HL-60/S4 treated with phorbol 12-myristate 13-acetate at 8.2 ng/mL for 4 days and 3 days (cell line): ENCODE measurements around the gene MGAT5B.

ENCODE experiments used
- in situ Hi-C: fragments of 300-500 bp; cut with MboI; formaldehyde crosslinking; loops from 2 replicates; pipeline ENCODE4 v1.15.0; 2022; ENCODE audit warnings: low sequenced_read_pairs

Gene MGAT5B

DNA sequence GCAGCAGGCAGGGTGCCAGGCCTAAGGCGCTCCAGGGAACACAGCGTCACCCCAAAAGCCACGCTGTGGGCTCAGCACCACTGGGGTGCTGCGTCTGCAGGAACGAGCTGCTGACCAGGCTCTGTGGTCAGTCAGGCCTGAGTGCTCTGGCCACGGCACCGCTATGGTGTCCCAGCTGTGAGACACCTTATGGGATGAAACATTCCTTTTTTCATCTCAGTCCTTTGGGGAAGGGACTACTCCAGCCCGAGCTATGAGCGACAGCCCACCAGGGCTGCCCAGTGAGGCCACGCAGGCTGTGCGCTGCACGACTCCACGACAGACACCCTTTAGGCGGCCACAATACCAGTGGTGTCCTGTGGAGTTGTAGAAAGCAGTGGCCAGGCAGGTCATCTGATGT is 11.1 kb downstream of the MGAT5B start:
- in situ Hi-C loops = no loop called here

DNA sequence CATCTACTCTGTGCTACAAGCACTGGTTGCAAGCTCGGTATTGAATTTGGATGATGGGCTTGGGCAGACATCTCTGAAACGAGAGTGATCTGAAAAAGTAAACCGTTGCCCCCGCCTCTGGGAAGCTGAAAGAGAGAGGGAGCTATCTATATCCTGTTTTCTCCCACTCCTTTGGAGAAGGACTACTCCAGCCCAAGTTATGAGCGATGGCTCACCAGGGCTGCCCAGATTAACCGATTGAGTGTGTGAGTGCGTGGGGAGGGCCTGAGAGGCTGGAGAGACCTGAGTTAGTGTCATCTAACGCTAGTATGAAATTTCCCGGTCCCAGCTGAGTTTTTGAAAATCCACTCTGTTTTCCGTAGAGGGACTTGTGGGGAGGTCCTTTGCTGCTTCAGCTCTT is 11.5 kb downstream of the MGAT5B start:
- in situ Hi-C loops = no loop called here

DNA sequence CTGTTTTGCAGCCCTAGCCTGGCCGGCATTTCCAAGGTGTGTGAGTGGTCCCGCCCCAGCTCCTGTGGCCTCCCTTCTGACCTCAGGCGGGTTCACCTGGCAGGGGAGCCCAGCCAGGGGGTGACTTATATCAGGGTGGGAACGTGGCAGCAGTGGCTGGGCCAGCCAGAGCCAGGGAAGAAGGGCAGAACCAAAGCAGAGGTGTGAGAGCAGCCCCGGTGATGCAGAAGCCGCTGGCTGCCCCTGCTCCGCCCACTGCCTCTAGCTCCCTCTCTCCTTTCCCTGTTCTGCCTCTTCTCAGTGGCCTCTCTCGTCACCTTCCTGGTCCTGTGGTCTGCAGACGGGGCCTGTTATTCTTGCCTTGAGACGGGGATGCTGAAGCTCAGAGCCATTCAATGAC is 12.1 kb downstream of the MGAT5B start:
- in situ Hi-C loops = no loop called here

DNA sequence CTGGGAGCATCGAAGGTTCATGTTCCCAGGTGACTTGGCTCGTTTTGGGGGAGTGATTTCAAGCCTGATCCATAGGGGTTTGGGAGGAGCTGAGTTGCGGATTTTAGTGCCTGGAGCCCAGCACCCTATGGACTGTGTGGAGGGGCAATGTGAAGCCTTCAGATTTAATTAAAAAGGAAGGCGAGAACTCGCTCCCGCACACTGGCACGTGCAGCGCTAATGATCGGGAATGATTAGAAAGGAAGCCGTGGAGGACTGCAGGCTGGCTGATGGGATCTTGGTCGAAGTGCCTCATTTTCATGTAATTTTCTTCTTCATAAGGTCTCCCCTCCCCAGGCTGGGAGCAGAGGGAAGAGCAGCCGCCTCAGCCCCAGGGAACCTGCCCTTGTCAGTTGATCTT is 12.8 kb downstream of the MGAT5B start:
- in situ Hi-C loops = no loop called here

DNA sequence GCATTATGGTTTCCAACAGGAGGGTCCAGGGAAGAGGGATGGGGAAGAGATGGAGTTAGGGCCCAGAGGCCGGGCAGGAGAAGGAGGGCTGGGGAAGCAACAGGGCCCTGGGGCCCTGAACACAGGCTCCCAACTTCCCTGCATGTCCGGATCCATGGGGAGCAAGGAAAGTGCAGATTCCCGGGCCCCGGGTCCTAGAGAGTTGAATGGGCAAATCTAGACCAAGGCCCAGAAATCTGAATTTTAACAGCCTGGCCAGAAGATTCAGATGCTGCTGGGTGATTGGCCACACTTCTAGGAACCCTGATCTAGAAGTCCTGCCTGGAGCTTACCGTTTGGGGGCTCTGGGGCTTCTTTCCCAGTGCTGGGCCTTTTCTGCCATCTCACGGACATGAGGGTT is 13.2 kb downstream of the MGAT5B start:
- in situ Hi-C loops = no loop called here

DNA sequence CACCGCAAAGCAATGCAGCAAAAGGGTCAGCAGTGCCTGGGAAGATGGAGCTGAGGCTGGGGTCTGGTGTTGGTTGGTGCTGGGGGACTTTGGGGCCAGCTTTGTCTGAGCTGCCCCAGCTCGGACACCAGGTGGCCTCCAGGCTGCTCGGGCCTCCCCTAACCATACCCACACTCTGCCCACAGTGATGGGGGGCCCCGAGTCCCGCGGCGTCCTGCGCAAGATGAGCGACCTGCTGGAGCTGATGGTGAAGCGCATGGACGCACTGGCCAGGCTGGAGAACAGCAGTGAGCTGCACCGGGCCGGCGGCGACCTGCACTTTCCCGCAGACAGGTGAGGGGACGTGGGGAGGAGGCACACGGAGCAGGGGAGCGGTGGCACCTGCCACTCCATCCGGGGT is 13.8 kb downstream of the MGAT5B start:
- in situ Hi-C loops = no loop called here

DNA sequence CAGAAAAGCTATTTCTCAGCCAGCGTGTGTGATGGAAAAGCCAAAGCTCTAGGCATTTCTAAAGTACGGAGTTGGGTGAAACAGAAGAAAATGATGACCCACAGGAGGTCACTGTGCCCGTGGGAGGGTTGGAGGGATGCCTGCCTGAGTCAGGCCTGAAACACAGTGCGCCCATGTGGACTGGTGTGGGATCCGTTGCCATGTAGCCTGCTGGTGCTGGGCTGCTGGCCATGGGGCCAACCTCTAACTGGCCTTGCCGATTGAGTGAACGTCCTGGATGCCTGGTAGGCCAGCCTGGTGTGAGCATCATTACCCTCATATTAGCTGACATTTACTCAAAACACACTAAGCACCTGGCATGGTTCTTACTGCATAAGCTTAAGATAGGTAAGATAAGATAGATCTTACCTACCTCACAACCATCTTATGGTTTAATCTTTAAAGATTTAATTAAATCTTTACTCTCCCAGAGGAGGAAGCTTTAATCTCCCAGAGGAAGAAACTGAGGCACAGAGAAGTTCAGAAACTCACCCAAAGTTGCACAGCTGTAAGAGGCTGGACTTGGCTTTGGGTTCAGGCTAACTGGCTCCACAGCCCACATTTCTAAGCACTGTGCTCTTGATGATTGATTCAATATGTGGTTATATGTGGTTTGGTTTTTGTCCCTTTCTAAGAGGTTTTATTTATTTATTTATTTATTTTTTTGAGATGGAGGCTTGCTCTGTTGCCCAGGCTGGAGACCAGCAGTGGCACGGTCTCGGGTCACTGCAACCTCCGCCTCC is 15.7 kb downstream of the MGAT5B start:
- in situ Hi-C loops = no loop called here

DNA sequence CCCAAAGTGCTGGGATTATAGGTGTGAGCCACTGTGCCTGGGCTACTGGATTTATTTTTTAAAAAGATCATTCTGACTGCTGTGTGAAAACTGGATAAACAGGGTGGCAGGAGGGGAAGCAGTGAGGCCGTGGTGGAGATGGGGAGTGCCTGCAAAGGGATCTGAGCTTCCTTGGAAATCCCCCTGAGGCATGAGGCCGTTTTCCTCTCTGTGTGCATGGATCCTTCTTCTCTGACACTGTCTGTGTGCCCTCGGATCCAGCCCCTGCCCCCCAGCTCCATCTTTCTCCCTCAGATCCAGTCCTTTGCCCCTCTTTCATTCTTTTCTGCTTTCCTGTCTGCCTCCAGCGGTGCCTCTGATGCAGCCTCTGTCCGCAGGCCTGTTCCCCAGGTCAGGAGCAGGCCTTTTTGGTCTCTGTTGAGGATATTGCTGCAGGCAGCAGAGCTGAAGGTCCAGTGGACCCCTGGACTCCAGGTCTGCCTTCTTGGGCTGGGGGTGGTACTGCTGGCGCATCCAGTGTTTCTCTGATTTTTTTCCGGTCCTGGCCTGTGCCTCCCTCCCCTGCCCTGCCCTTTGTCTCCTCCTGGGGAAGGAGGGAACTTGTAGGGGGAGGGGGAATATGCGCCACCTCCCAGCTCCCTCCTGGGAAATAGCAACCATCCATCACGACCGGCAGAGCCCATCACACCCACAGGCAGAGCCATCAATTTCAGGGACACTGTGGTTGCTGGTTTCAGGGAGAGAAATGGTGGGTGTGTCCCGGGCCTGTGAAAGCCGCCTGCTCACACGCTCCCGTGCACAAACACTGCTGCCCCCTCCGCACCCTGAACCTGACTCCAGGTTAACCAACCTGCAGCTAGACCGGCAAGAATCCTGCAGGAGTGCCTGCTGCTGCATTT is 17.0 kb downstream of the MGAT5B start:
- in situ Hi-C loops = no loop called here

DNA sequence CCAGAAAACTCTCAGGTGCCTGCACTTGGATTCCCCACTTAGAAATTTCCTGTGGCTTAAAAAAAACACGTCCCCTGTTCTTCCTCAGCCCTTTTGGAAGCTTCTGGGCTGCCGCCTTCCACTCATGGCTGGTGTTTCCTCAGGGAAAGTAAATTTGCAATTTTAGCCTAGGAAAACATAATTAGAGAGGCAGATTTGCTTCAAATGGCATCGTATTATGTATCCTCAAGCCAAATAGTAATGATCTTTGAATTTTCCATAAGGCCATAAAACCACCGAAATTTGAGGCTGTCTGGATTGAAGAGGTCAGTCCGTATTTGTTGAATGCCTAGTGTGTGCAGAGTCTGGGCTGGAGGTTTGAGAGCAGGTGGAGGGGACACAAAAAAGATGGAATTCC is 17.7 kb downstream of the MGAT5B start:
- in situ Hi-C loops = no loop called here

DNA sequence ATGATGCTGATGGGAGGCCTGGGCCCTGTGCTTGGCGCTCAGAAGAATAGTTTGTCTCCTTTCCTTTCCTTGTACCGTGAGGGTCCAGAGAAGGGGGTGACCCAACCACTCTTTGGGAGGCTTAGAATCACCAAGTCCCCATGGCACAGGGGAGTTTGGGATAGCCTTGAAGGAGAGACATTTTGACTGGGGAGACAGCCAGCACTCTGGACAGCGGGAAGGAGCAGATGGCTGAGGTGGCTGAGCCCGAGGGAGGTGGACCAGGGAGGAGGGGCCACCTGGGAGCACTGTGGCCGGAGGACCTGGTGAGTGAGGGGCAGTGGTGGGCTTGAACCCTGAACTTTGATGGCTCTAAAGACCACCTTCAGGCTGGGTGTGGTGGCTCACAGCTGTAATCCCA is 18.2 kb downstream of the MGAT5B start:
- in situ Hi-C loops = no loop called here

DNA sequence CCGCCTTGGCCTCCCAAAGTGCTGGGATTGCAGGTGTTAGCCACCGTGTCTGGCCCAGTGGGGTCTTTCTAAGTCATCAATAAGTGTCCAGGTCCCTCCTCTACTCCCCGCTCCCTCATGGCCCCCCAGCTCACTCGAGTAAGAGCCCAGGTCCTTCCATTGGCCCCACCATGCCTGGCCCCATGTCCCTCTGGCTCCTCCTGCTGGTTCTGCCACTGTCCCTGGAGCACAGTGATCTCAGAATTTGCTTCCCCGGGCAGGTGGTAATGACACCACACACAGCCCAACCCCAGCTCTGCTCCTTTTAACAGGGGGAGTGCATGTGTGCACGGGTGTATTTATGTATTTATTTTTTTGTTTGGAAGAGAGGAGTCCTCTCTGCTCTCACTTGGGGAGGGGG is 19.6 kb downstream of the MGAT5B start:
- in situ Hi-C loops = no loop called here

DNA sequence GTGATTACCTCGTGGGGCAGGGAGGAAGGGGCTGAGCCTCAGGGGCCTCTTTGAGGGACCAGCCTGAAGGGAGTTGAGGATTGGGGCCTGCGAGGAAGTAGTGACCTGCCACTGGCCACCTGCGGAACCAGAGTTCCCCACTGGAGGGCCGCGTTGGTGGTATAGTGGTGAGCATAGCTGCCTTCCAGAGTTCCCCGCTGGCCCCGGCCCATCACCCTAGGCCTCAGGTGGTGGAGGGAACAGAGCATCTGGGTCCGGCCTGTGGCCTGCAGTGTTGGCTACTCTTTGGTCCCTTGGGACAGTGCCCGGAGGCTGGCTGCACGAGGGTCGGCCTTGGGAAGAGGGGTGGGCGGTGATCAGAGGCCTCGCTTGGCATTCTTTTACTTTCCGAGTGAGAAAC is 20.5 kb downstream of the MGAT5B start:
- in situ Hi-C loops = no loop called here

DNA sequence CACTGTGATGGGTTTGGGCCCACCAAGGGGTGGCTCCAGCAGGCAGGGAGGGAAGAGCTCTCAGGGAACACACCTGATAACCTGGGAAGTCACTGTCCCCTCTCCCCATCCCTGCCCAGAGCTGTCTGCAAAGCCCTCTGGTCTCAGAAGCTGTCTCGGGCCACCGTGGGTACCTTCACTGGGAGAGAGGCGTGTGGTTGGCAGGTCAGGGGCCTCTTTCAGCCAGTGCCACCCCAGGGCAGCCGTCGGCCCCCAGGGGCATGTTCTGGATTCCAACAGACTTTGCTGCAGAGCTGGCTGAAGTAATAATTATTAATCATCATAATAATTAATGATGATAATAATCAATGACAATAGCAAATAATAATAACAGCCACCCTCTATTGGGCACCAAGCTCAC is 21.1 kb downstream of the MGAT5B start:
- in situ Hi-C loops = no loop called here

DNA sequence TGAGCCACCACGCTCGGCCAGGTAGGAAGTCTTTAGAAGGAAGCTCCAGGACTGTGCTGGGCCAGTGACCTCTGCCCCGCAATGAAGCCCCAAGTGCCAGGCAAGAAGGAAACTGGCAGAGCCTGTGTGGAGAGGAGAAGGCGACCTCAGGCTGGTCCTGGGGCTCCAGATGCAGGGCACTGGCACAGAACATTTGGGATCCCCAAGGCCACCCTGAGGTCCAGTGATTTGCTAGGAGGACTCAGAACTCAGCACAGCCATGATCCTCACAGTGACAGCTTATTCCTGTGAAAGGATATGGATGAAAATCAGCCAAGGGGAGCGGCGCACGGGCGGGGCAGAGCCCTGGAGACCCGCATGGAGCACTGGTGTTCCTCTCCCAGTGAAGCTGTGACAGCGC is 24.1 kb downstream of the MGAT5B start:
- in situ Hi-C loops = no loop called here

DNA sequence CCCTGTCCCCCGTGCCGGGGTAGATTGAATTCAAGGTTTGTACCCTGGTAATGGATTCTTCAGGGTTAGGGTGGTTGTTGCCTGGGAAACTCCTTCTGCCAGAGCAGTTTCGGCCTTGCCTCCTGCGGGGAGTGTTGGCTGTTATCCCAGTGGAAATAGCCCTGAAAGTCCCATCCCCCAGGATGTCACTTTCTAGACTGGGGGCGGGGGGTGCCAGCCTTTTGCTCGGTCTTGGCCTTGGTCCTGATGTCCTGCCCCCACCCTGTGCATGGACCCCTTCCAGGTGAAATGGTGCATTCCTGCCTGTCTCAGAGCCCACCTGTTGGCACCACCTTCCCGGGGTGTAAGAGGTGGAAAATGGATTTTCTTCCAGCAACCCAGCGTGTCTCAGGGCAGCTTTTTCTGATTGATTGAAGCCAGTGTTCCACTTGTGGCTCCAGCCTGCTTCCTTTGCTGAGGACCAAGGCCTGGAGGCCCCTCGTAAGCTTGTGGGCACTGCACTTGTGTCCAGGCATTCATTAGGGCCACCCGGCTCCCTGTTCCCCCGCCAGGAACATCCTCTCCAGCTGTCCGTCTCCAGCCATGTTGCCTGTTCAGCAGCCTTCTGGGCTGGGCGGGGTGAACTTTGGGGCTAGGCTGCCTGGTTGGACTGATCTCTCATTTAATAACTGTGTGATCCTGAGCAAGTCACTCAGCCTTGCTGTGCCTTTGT is 25.6 kb downstream of the MGAT5B start:
- in situ Hi-C loops = no loop called here

DNA sequence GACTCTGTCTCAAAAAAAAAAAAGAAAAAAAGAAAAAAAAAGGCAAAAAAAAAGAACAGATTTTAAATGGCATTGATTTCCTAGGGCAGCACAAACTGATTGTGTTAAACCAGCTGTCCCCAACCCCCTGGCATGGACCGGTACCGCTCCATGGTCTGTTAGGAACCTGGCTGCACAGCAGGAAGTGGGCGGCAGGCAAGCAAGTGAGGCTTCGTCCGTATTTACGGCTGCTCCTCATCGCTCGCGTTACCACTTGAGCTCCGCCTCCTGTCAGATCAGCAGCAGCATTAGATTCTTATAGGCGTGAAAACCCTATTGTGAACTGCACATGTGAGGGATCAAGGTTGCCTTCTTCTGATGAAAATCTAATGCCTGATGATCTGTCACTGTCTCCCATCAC is 26.6 kb downstream of the MGAT5B start:
- in situ Hi-C loops = no loop called here

DNA sequence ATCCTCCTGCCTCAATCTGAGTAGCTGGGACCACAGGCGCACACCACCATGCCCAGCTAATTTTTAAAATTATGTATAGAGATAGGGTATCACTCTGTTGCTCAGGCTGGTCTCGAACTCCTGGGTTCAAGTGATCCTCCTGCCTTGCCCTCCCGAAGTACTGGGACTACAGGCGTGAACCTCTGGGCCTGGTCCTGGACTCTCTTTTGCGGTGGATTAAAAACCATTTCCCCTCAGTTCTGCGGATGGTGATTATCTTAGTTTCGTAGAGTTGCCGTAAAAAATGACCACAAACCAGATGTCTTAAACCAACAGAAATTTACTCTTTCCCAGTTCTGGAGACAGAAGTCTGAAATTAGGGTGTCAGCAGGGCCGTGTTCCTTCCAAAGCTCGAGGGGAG is 28.8 kb downstream of the MGAT5B start:
- in situ Hi-C loops = no loop called here

DNA sequence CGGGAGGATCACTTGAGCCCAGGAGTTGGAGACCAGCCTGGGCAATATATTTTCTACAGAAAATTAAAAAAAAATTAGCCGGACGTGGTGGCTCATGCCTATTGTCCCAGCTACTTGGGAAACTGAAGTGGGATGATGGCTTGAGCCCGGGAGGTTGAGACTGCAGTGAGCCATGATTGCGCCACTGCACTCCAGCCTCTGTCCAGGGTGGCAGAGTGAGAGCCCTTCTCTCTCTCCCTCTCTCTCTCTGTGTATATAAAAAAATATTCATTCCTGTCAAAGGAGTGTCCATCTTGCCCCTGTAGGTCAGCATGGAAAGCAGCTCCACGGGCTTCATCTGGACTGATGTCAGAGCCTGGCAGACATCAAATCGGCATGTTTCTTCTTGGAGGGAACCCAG is 31.2 kb downstream of the MGAT5B start:
- in situ Hi-C loops = no loop called here

DNA sequence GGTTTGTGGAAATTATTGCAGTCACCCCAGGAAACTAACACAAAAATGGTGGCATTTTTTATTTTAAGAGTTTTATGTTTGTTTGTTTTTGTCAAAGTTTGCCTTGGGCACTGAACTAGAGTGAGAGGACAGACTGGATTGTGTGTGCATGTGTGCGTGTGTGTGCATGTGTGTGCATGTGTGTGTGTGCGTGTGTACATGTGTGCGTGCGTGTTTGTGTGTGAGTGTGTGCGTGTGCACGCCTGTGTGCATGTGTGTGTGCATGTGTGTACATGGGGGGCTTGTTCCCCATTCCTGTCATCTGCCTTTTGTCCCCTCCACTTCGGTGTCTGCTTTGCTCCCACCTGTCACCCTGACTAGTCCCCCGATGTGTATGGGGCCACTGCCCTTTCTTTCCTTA is 32.5 kb downstream of the MGAT5B start:
- in situ Hi-C loops = no loop called here

DNA sequence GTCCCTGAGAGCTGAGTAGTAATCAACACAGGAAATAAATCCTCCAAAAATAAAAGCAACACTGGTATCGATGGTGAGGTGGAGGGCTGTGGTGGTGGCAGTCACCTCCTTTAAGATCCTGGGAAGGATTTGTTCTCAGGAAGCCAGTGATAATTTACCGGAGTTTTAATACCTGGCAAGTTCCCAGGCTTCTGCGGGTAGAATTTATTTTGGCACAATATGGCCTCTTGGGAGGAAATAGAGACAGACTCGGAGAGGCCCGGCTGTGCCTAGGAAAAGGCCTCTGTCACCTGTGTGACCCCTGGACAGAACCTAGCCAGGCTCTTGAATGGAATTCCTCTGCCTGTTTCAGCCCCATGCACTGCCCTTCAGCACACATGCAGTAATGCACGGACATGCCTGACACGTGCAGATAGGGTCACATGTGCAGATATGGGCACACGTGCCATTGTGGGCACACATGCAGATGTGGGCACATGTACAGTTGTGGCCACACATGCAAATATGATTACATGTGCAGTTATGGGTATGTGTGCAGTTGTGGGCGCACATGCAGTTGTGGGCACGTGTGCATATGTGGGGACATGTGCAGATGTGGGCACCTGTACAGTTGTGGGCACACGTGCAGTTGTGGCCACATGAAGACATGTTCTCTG is 33.5 kb downstream of the MGAT5B start:
- in situ Hi-C loops = no loop called here

DNA sequence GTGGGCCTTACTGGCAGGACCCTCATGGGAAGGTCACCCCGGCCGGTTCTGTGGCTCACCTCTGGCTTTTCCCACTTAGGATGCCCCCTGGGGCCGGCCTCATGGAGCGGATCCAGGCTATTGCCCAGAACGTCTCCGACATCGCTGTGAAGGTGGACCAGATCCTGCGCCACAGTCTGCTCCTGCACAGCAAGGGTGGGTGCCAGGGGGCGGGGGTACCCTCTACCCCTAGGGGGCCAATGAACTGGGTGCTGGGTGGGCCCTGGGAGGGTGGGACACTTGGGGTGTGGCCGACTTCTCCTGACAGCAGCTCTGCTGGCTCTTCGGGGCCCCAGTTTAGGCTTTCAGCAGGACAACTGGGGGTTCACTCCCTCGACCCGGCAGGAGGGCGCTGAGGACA is 34.3 kb downstream of the MGAT5B start:
- in situ Hi-C loops = no loop called here
